Measurements from ENCODE around the gene MAGI3.
"Not testable (repeated sequence)": the region's sequence is repeated elsewhere in the genome, so short reads cannot be mapped to it uniquely, and the experiment has no call there.

The MAGI3 gene

DNA sequence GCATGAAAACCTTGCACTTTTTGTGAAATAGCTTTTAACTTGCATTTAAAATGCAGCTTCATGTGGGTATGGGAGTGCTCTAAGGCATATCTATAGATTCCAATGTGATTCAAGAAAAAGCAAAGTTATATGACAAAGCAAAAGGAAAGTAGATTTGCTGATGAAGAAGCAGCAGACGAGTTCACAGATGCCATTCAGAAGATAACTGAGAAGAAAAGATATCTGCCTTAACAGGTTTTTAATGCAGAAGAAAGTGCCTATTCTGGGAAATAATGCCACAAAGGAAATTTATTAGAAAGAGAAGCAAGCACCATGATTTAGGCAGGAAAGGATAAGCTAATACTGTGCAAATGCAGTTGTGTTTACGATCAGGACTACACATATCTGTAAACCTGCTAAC lies 300.9 kb downstream of the MAGI3 start:
- H3K27me3 ChIP-seq (ENCODE audit: control insufficient read depth in 2 of 2, insufficient read depth in 2 of 2, low read length in 2 of 2): no peaks in the 10 kb centered on the region
- H3K27ac ChIP-seq (ENCODE audit: low read depth in 2 of 2, low read length in 2 of 2): no peak overlapping the region
- no peak overlapping the region for H3K4me3 ChIP-seq (ENCODE audit: low read length in 2 of 2)
- H3K9ac ChIP-seq (ENCODE audit: low read depth in 1 of 2, low read length in 2 of 2): no peak overlapping the region
- peaks cover 0 to 4% of the 10 kb centered on the region in 2 donors for H3K36me3 ChIP-seq (ENCODE audit: control insufficient read depth in 2 of 2, insufficient read depth in 2 of 2, low read length in 2 of 2)
- H3K4me1 ChIP-seq (ENCODE audit: control insufficient read depth in 2 of 2, insufficient read depth in 2 of 2, low read length in 2 of 2): no peaks in the 10 kb centered on the region
- no peaks in the 10 kb centered on the region for H3K9me3 ChIP-seq (ENCODE audit: control insufficient read depth in 2 of 2, low read length in 2 of 2)

DNA sequence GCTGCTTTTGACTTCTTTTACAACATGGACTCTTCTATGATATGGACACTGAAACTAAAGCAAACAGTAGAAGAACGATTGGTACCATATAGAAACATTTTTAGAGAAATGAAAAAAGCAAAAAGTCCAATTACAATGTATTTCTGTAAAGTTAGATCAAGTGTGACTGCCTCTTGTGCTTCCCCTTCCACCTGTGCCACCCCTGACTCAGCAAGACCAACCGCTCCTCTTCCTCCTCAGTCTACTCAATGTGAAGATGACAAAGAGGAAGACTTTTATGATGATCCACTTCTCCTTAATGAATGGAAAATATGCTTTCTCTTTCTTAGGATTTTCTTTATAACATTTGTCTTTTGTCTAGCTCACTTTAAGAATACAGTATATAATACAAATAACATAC lies 302.0 kb downstream of the MAGI3 start:
- Histone ChIP-seq H3K4me1 (ENCODE audit: control insufficient read depth in 2 of 2, insufficient read depth in 2 of 2, low read length in 2 of 2) (no peaks in the 10 kb centered on the region), H3K9ac (ENCODE audit: low read depth in 1 of 2, low read length in 2 of 2) (no peak overlapping the region), H3K36me3 (ENCODE audit: control insufficient read depth in 2 of 2, insufficient read depth in 2 of 2, low read length in 2 of 2) (peaks cover 0 to 4% of the 10 kb centered on the region in 2 donors), H3K27me3 (ENCODE audit: control insufficient read depth in 2 of 2, insufficient read depth in 2 of 2, low read length in 2 of 2) (no peaks in the 10 kb centered on the region), H3K9me3 (ENCODE audit: control insufficient read depth in 2 of 2, low read length in 2 of 2) (no peaks in the 10 kb centered on the region), H3K4me3 (ENCODE audit: low read length in 2 of 2) (no peak overlapping the region), H3K27ac (ENCODE audit: low read depth in 2 of 2, low read length in 2 of 2) (no peak overlapping the region)

DNA sequence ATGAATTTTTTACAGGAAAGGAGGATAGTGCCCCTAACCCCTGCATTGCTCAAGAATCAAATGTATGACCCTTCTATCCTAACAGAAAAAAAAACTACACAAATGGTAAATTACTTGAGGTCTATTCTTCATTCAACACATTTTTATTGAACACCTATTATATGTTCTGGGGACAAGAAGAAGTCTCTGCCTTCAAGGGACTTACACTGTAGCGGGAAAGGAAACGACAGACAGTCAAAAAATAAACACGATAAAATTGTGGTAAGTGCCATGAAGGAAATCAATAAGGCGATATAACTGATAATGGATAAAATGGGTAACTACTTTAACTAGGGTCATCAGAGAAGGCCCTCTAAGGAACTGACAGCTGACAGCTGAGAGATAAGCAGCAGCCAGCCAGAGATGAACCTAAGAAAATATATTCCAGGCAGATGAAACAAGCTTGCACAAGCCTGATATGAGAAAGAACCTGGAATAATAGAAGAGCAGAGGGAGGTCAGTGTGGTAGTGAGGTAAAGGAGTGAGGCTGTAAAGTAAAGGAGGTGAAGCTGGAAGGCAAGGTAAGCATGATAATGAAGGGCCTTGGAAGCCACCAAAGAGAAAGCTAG lies 302.6 kb downstream of the MAGI3 start:
- Histone ChIP-seq H3K27ac (ENCODE audit: low read depth in 2 of 2, low read length in 2 of 2) (no peak overlapping the region), H3K9ac (ENCODE audit: low read depth in 1 of 2, low read length in 2 of 2) (no peak overlapping the region), H3K36me3 (ENCODE audit: control insufficient read depth in 2 of 2, insufficient read depth in 2 of 2, low read length in 2 of 2) (peaks cover 0 to 4% of the 10 kb centered on the region in 2 donors), H3K27me3 (ENCODE audit: control insufficient read depth in 2 of 2, insufficient read depth in 2 of 2, low read length in 2 of 2) (no peaks in the 10 kb centered on the region), H3K9me3 (ENCODE audit: control insufficient read depth in 2 of 2, low read length in 2 of 2) (no peaks in the 10 kb centered on the region), H3K4me1 (ENCODE audit: control insufficient read depth in 2 of 2, insufficient read depth in 2 of 2, low read length in 2 of 2) (no peaks in the 10 kb centered on the region), H3K4me3 (ENCODE audit: low read length in 2 of 2) (no peak overlapping the region)

DNA sequence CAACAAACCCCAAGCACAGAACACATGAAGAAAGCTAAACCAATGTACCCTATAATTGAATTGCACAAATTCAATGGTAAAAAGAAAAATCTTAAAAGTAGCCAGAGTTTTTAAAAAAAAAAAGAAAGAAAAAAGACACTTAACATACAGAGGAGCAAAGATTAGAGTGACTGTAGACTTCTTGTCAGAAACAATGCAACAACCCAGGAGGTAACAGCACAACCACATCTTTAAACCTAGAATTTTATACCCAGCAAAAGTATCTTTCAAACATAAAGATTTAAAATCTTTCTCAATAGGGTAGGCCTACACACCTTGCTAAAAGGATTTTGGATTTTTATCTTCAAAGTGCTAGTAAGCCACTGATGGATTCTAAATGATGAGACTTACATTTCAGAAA lies 304.6 kb downstream of the MAGI3 start:
- Histone ChIP-seq H3K4me3 (ENCODE audit: low read length in 2 of 2) (no peak overlapping the region), H3K9me3 (ENCODE audit: control insufficient read depth in 2 of 2, low read length in 2 of 2) (no peaks in the 10 kb centered on the region), H3K27ac (ENCODE audit: low read depth in 2 of 2, low read length in 2 of 2) (no peak overlapping the region), H3K4me1 (ENCODE audit: control insufficient read depth in 2 of 2, insufficient read depth in 2 of 2, low read length in 2 of 2) (no peaks in the 10 kb centered on the region), H3K9ac (ENCODE audit: low read depth in 1 of 2, low read length in 2 of 2) (no peak overlapping the region), H3K36me3 (ENCODE audit: control insufficient read depth in 2 of 2, insufficient read depth in 2 of 2, low read length in 2 of 2) (peaks cover 0 to 4% of the 10 kb centered on the region in 2 donors), H3K27me3 (ENCODE audit: control insufficient read depth in 2 of 2, insufficient read depth in 2 of 2, low read length in 2 of 2) (no peaks in the 10 kb centered on the region)

DNA sequence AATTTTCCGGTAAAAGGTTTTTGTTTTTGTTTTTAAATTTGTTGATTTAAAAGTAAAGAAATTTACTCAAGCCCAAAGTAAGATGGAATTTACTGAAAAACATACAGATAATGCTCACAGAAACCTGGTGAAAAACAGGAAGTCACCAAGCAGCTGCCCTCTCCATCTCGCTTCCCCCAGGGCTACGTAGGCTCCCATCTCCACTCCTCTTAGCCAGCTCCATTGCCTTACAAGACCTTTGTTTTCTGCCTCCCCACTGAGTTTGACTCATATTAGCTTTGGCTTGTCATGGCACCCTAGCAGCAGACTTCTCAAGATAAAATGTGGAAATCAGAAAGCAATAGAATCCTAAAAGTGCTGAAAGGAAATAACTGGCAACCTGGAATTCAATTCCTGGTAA lies 311.1 kb downstream of the MAGI3 start:
- Histone ChIP-seq H3K27ac (ENCODE audit: low read depth in 2 of 2, low read length in 2 of 2) (no peak overlapping the region), H3K9ac (ENCODE audit: low read depth in 1 of 2, low read length in 2 of 2) (no peak overlapping the region), H3K36me3 (ENCODE audit: control insufficient read depth in 2 of 2, insufficient read depth in 2 of 2, low read length in 2 of 2) (no peaks in the 10 kb centered on the region), H3K4me1 (ENCODE audit: control insufficient read depth in 2 of 2, insufficient read depth in 2 of 2, low read length in 2 of 2) (no peaks in the 10 kb centered on the region), H3K4me3 (ENCODE audit: low read length in 2 of 2) (no peak overlapping the region), H3K27me3 (ENCODE audit: control insufficient read depth in 2 of 2, insufficient read depth in 2 of 2, low read length in 2 of 2) (no peaks in the 10 kb centered on the region), H3K9me3 (ENCODE audit: control insufficient read depth in 2 of 2, low read length in 2 of 2) (no peaks in the 10 kb centered on the region)

DNA sequence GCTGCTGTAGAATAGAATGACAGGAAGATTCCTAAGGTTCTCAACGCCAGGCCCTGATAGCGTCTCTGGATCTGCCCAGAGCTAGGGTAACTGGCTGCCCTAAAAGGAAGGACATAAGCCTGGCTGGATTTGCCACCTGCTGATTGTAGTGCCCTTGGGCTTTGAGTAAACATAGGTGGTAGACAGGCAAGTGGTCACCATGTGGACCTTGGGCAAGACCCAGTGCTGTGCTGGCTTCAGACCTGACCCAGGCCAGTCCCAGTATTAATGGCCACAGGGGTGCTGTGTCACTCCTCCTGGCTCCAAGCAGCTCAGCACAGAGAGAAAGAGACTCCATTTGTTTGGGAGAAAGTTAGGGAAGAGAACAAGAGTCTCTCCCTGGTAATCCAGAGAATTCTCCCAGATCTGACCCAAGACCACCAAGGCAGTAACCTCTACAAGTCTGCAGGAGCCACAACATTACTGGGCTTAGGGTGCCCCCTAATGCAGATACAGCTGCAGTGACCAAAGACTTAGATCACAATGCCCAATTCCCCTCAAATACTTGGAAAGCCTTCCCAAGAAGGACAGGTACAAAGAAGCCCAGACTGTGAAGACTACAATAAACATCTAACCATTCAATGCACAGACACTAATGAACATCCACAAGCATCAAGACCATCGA lies 324.4 kb downstream of the MAGI3 start:
- Histone ChIP-seq H3K9ac (ENCODE audit: low read depth in 1 of 2, low read length in 2 of 2) (no peak overlapping the region), H3K4me3 (ENCODE audit: low read length in 2 of 2) (no peak overlapping the region), H3K9me3 (ENCODE audit: control insufficient read depth in 2 of 2, low read length in 2 of 2) (no peaks in the 10 kb centered on the region), H3K27ac (ENCODE audit: low read depth in 2 of 2, low read length in 2 of 2) (no peak overlapping the region), H3K4me1 (ENCODE audit: control insufficient read depth in 2 of 2, insufficient read depth in 2 of 2, low read length in 2 of 2) (no peaks in the 10 kb centered on the region), H3K36me3 (ENCODE audit: control insufficient read depth in 2 of 2, insufficient read depth in 2 of 2, low read length in 2 of 2) (peaks cover 7 to 10% of the 10 kb centered on the region in 2 donors), H3K27me3 (ENCODE audit: control insufficient read depth in 2 of 2, insufficient read depth in 2 of 2, low read length in 2 of 2) (no peaks in the 10 kb centered on the region)

DNA sequence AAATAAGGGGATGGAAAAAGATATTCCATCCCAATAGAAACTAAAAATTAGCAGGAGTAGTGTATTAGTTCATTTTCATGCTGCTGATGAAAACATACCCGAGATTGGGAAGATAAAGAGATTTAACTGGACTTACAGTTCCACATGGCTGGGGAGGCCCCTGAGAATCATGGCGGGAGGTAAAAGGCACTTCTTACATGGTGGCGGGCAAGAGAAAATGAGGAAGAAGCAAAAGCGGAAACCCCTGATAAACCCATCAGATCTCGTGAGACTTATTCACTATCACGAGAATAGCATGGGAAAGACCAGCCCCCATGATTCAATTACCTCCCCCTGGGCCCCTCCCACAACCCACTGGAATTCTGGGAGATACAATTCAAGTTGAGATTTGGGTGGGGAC lies 327.2 kb downstream of the MAGI3 start:
- not testable (repeated sequence) for H3K36me3 ChIP-seq (ENCODE audit: control insufficient read depth in 2 of 2, insufficient read depth in 2 of 2, low read length in 2 of 2); H3K27me3 ChIP-seq (ENCODE audit: control insufficient read depth in 2 of 2, insufficient read depth in 2 of 2, low read length in 2 of 2); H3K4me1 ChIP-seq (ENCODE audit: control insufficient read depth in 2 of 2, insufficient read depth in 2 of 2, low read length in 2 of 2); H3K27ac ChIP-seq (ENCODE audit: low read depth in 2 of 2, low read length in 2 of 2); H3K9me3 ChIP-seq (ENCODE audit: control insufficient read depth in 2 of 2, low read length in 2 of 2); H3K9ac ChIP-seq (ENCODE audit: low read depth in 1 of 2, low read length in 2 of 2); H3K4me3 ChIP-seq (ENCODE audit: low read length in 2 of 2)

DNA sequence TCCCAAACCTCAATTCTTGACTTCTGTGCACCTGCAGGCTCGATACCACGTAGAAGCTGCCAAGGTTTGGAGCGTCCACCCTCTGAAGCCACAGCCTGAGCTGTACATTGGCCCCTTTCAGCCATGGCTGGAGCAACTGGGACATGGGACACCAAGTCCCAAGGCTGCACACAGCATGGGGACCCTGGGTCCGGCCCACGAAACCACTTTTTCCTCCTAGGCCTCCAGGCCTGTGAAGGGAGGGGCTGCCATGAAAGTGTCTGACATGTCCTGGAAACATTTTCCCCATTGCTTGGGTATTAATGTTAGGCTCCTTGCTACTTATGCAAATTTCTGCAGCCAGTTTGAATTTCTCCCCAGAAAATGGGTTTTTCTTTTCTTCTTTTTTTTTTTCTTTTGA lies 328.3 kb downstream of the MAGI3 start:
- H3K36me3 ChIP-seq (ENCODE audit: control insufficient read depth in 2 of 2, insufficient read depth in 2 of 2, low read length in 2 of 2): not testable (repeated sequence)

DNA sequence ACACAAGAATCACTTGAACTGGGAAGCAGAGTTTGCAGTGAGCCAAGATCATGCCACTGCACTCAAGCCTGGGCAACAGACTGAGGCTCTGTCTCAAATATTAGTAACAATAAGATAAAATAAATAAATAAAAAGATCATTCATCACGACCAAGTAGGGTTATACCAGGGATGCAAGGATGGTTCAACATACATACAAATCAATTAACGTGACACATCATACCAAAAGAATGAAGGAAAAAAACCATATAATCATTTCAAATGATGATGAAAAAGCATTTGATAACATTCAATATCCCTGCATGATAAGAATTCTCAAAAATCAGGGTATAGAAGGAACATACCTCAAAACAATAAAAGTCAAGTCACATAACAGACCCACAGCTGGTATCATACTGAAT lies 330.7 kb downstream of the MAGI3 start:
- Histone ChIP-seq H3K9ac (ENCODE audit: low read depth in 1 of 2, low read length in 2 of 2) (no peak overlapping the region), H3K27me3 (ENCODE audit: control insufficient read depth in 2 of 2, insufficient read depth in 2 of 2, low read length in 2 of 2) (no peaks in the 10 kb centered on the region), H3K27ac (ENCODE audit: low read depth in 2 of 2, low read length in 2 of 2) (no peak overlapping the region), H3K4me1 (ENCODE audit: control insufficient read depth in 2 of 2, insufficient read depth in 2 of 2, low read length in 2 of 2) (no peaks in the 10 kb centered on the region), H3K9me3 (ENCODE audit: control insufficient read depth in 2 of 2, low read length in 2 of 2) (no peaks in the 10 kb centered on the region), H3K4me3 (ENCODE audit: low read length in 2 of 2) (no peak overlapping the region), H3K36me3 (ENCODE audit: control insufficient read depth in 2 of 2, insufficient read depth in 2 of 2, low read length in 2 of 2) (peaks cover 0 to 3% of the 10 kb centered on the region in 2 donors)

More for the DNA sequence above, 328.3 kb downstream of the MAGI3 start:
- H3K9ac ChIP-seq (ENCODE audit: low read depth in 1 of 2, low read length in 2 of 2); H3K9me3 ChIP-seq (ENCODE audit: control insufficient read depth in 2 of 2, low read length in 2 of 2); H3K27me3 ChIP-seq (ENCODE audit: control insufficient read depth in 2 of 2, insufficient read depth in 2 of 2, low read length in 2 of 2); H3K4me3 ChIP-seq (ENCODE audit: low read length in 2 of 2); H3K4me1 ChIP-seq (ENCODE audit: control insufficient read depth in 2 of 2, insufficient read depth in 2 of 2, low read length in 2 of 2); H3K27ac ChIP-seq (ENCODE audit: low read depth in 2 of 2, low read length in 2 of 2): not testable (repeated sequence)

DNA sequence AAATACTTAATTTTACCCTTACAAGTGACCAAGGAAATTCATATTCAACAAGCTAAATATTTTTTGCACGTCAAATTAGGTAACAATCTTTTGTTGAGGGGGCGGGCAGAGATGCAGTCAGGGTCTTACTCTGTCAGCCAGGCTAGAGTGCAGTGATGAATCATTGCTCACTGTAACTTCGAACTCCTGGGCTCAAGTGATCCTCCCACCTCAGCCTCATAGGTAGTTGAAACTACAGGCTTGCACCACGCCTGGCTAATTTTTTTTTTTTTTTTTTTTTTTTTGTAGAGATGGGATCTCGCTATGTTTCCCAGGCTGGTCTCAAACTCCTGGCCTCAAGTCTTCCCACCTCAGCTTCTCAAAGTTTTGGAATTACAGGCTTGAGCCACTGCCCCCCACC lies 342.5 kb downstream of the MAGI3 start:
- no peak overlapping the region for H3K4me3 ChIP-seq (ENCODE audit: low read length in 2 of 2)

More for the DNA sequence above, 342.5 kb downstream of the MAGI3 start:
- Histone ChIP-seq H3K9me3 (ENCODE audit: control insufficient read depth in 2 of 2, low read length in 2 of 2) (no peaks in the 10 kb centered on the region), H3K27me3 (ENCODE audit: control insufficient read depth in 2 of 2, insufficient read depth in 2 of 2, low read length in 2 of 2) (no peaks in the 10 kb centered on the region), H3K27ac (ENCODE audit: low read depth in 2 of 2, low read length in 2 of 2) (no peak overlapping the region), H3K4me1 (ENCODE audit: control insufficient read depth in 2 of 2, insufficient read depth in 2 of 2, low read length in 2 of 2) (no peaks in the 10 kb centered on the region), H3K36me3 (ENCODE audit: control insufficient read depth in 2 of 2, insufficient read depth in 2 of 2, low read length in 2 of 2) (peaks cover 4 to 10% of the 10 kb centered on the region in 2 donors), H3K9ac (ENCODE audit: low read depth in 1 of 2, low read length in 2 of 2) (no peak overlapping the region)

Measured in mucosa of rectum (tissue), 2 donors.